Measurements from ENCODE around the gene TTC21A. TPM values are rescaled to one million over a fixed set of nuclear protein-coding genes. Genes with fewer than 3 reads are reported as not detected.

TTC21A gene
- total and polyA plus RNA-seq, 8 donors = 3.1 to 31.3 (median 6.1) TPM

DNA sequence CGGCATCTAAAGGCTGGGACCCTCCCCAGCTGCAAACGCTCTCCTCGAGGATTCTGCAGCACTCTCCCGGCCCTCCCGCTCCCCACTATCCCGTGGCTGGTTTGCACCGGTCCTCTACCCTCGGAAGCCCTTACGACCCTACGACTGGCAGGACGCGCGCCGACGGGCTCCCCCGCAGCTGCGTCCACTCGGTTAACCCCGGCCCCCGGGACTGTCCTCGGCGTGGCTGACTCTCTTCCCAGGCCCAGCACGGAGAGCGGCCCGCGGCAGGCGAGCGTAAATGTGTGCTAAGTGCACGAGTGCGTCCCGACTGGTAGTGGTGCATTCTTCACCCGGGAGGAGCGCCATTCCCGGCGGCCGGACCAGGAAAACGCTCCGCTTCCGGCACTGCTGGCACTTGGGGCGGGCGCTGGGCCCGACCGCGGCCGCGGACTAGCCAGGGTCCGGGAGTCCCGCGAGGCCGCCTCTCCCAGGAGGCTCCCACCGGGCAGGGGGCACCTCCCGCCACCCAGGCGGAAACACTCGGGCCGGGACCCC is 561 bp upstream of the TTC21A start:
- intact Hi-C loops (cut with DNase I) = no loop called here
- Histone ChIP-seq H3K4me1 (peaks cover 0 to 20% (median 5%) of the 10 kb centered on the region in 3 donors), H3K36me3 (no peaks in the 10 kb centered on the region), H3K4me3 (peak overlapping the region; percentile 80 to 100 (median 96)), H3K27me3 (no peaks in the 10 kb centered on the region), H3K27ac (peak overlapping the region; percentile 92 to 99 (median 92)), H3K9me3 (no peaks in the 10 kb centered on the region)
- DNase-seq = peak; percentile 60 to 90 (median 71)
- 0% methylated on average over 55 of the region's 55 CpGs for WGBS, 2 donors
- no peak for FAIRE-seq
- TF ChIP-seq CTCF (IDR thresholded peaks at IDR 0.05) = no peak
- ATAC-seq = peak; percentile 71 to 80 (median 74)

- FAIRE-seq (no peak), ATAC-seq (peak in 2 of 4 donors; percentile 2 to 4)
- WGBS, 2 donors = 44 to 48% methylated on average over 2 of the region's 2 CpGs
These were observed 775 bp downstream of the TTC21A start for GRCh38 chr3:39108200-39108710.

GRCh38 chr3:39109086-39109485 is 1.6 kb downstream of the TTC21A start:
- intact Hi-C loops (cut with DNase I) = no loop called here
- Histone ChIP-seq H3K4me3 (no peak overlapping the region), H3K27ac (no peak overlapping the region), H3K36me3 (no peaks in the 10 kb centered on the region), H3K4me1 (peaks cover 0 to 19% (median 5%) of the 10 kb centered on the region in 3 donors), H3K9me3 (no peaks in the 10 kb centered on the region), H3K27me3 (no peaks in the 10 kb centered on the region)
- TF ChIP-seq CTCF (IDR thresholded peaks at IDR 0.05) = no peak
- no peak for DNase-seq
- no peak for FAIRE-seq
- WGBS, 2 donors = 81 to 82% methylated on average over 5 of the region's 5 CpGs
- ATAC-seq = no peak

More at GRCh38 chr3:39108200-39108710, 775 bp downstream of the TTC21A start:
- Histone ChIP-seq H3K9me3 (no peaks in the 10 kb centered on the region), H3K27me3 (no peaks in the 10 kb centered on the region), H3K4me1 (peaks cover 0 to 20% (median 5%) of the 10 kb centered on the region in 3 donors), H3K4me3 (peak overlapping the region; percentile 80 to 100 (median 96)), H3K27ac (peak overlapping the region; percentile 92 to 99 (median 92)), H3K36me3 (no peaks in the 10 kb centered on the region)
- peak in 1 of 6 donors; percentile 7 for DNase-seq
- no peak for TF ChIP-seq CTCF (IDR thresholded peaks at IDR 0.05)
- intact Hi-C loops (cut with DNase I) = no loop called here

DNA sequence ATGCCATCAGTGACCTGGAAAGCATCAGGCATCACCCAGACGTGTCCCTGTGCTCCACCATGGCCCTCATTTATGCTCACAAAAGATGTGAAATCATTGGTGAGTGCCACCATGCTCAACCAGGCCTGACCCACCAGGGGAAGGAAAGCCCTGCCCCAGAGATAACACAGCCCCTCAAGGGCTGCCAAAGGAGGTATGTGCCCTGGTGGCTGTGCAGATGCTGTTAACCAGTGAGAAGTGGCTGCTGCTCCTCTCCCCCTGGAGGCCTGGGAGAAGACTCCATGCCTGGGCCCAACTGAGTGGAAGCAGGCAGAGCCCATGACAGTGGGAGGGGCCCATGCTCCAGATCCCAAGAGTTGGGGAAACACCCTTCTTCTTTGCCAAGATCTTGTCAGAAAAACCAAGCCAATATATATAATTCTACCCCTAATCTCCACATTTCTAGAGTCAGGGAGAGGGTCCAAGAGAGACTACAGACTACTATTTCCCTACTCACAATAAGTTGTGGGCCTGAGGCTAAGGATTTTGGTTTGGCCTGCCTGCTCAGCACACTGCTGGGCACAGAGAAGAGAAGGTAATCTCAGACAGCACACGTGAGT is 2.7 kb downstream of the TTC21A start:
- no peak for FAIRE-seq

More for the DNA sequence above, 2.7 kb downstream of the TTC21A start:
- no peak for TF ChIP-seq CTCF (IDR thresholded peaks at IDR 0.05)
- 79 to 87% methylated on average over 2 of the region's 2 CpGs for whole genome bisulfite sequencing, 2 donors
- intact Hi-C loops (cut with DNase I) = loop anchor here in 1 of 3 donors (10.0 kb wide), 1 partner anchor 75 kb away; no protein-coding TSS in a partner anchor
- no peak overlapping the region for H3K4me3 ChIP-seq
- peaks cover 0 to 13% (median 5%) of the 10 kb centered on the region in 3 donors for H3K4me1 ChIP-seq
- no peaks in the 10 kb centered on the region for H3K27me3 ChIP-seq
- ATAC-seq = no peak
- H3K27ac ChIP-seq = no peak overlapping the region
- H3K36me3 ChIP-seq = no peaks in the 10 kb centered on the region
- H3K9me3 ChIP-seq = no peaks in the 10 kb centered on the region
- no peak for DNase-seq
